GM12878 (cell line): ENCODE data around the gene MEI1. TPM values are rescaled to one million over a fixed set of nuclear protein-coding genes. Genes with fewer than 3 reads are reported as not detected.

ENCODE experiments used
- ATAC-seq: fragments of 200-7000 bp; cut with Tn5 transposase; 3 replicates; pipeline ENCODE4 v1.9.1; 2020; ENCODE audit warnings: mild to moderate bottlenecking, moderate library complexity
- BruUV-seq: library from RNA; stranded (reverse); fragments of 400-500 nt; replicated peaks from 2 replicates; lab custom pipeline; 2021; lab: Mats Ljungman, UMichigan
- CTCF ChIA-PET: fragments of 300-600 bp; sonication (Branson Sonifier 250); formaldehyde crosslinking; extraction: SDS; loops from one replicate; lab custom pipeline; 2021; ENCODE audit warnings: inconsistent platforms; lab: Yijun Ruan, JAX
- POLR2A ChIA-PET: fragments of 350-600 bp; formaldehyde crosslinking; extraction: SDS; loops from one replicate; lab custom pipeline; 2021; ENCODE audit warnings: inconsistent platforms; lab: Charles Lee
- RAD21 ChIA-PET: fragments of 300-600 bp; sonication (Branson Sonifier 250); formaldehyde crosslinking; loops from one replicate; lab custom pipeline; 2023; ENCODE audit warnings: antibody characterized with exemption; ENCODE audit not compliant: unreplicated experiment; lab: Charles Lee
- SMC1A ChIA-PET: fragments of 300-600 bp; sonication (Branson Sonifier 250); formaldehyde crosslinking; loops from one replicate; lab custom pipeline; 2023; ENCODE audit not compliant: unreplicated experiment, uncharacterized antibody; lab: Charles Lee
- DNase-seq: peaks from one replicate; pipeline ENCODE4 v3.0.0-alpha.2; 2011; ENCODE audit warnings: low read depth, low spot score
- FAIRE-seq: peaks from 3 replicates; lab custom pipeline; 2011; peaks lifted over from hg19 to GRCh38; lab: Jason Lieb, UNC
- H2AFZ ChIP-seq: 2 replicates; pipeline ENCODE4 v1.6.0; 2011; ENCODE audit warnings: low read depth, low read length, control low read depth; ENCODE audit not compliant: control insufficient read depth
- H3K27ac ChIP-seq: 2 replicates; pipeline ENCODE4 v1.5.1; 2011; ENCODE audit warnings: control low read depth; ENCODE audit not compliant: control insufficient read depth, insufficient read depth
- H3K27me3 ChIP-seq, 2 experiments: replicated peaks in 1 of 2; 2 replicates each; pipeline versions ENCODE4 v1.6.0 to v1.6.1; 2011; ENCODE audit warnings: low read length in 1 of 2; ENCODE audit not compliant: control insufficient read depth in 2 of 2, insufficient read depth in 2 of 2
- H3K36me3 ChIP-seq, 2 experiments: 2 replicates each; pipeline ENCODE4 v1.5.1; 2011; ENCODE audit warnings: low read length in 1 of 2; ENCODE audit not compliant: control insufficient read depth in 2 of 2, insufficient read depth in 2 of 2
- H3K4me1 ChIP-seq: 2 replicates; pipeline ENCODE4 v1.6.1; 2011; ENCODE audit warnings: mild to moderate bottlenecking, low read length, moderate library complexity, mixed read lengths; ENCODE audit not compliant: control insufficient read depth, insufficient read depth
- H3K4me2 ChIP-seq: 2 replicates; pipeline ENCODE4 v1.6.0; 2011; ENCODE audit warnings: control low read depth; ENCODE audit not compliant: control insufficient read depth, insufficient read depth
- H3K4me3 ChIP-seq: fragments of 200-600 bp; sonication (generic); 2 replicates; pipeline ENCODE4 v1.5.1; 2016
- H3K79me2 ChIP-seq: 2 replicates; pipeline ENCODE4 v1.6.0; 2011; ENCODE audit warnings: low read length; ENCODE audit not compliant: control insufficient read depth, insufficient read depth
- H3K9ac ChIP-seq: 2 replicates; pipeline ENCODE4 v1.8.0; 2011; ENCODE audit warnings: low read length, control low read depth, mixed read lengths; ENCODE audit not compliant: control insufficient read depth, insufficient read depth
- H3K9me3 ChIP-seq: replicated peaks from 3 replicates; pipeline ENCODE4 v1.5.1; 2011; ENCODE audit warnings: mild to moderate bottlenecking, low read length; ENCODE audit not compliant: control insufficient read depth, insufficient read depth
- H4K20me1 ChIP-seq: 2 replicates; pipeline ENCODE4 v1.6.0; 2011; ENCODE audit not compliant: control insufficient read depth, insufficient read depth
- BACH1 ChIP-seq: fragments of 450-650 bp; IDR thresholded peaks from 2 replicates; pipeline ENCODE4 v1.6.1; 2017; ENCODE audit warnings: mild to moderate bottlenecking, borderline replicate concordance
- BRCA1 ChIP-seq: IDR thresholded peaks from 2 replicates; pipeline ENCODE4 v1.6.1; 2011; ENCODE audit warnings: low read depth, low read length, improper control_type of control experiment
- ESRRA ChIP-seq: IDR thresholded peaks from 2 replicates; pipeline ENCODE4 v1.6.1; 2012; ENCODE audit warnings: mild to moderate bottlenecking, low read length, improper control_type of control experiment
- IKZF1 ChIP-seq: fragments of 450-650 bp; conservative IDR thresholded peaks from 2 replicates; pipeline ENCODE4 v1.6.1; 2017; ENCODE audit warnings: antibody characterized with exemption, mild to moderate bottlenecking
- MTA2 ChIP-seq: fragments of 450-650 bp; IDR thresholded peaks from 2 replicates; pipeline ENCODE4 v1.6.1; 2016; ENCODE audit warnings: low read depth, mild to moderate bottlenecking, moderate library complexity
- MYB ChIP-seq: fragments of 150-350 bp; IDR thresholded peaks from 2 replicates; pipeline ENCODE4 v1.6.1; 2014; ENCODE audit warnings: mild to moderate bottlenecking, low read depth, low read length, borderline replicate concordance
- POLR2AphosphoS2 ChIP-seq: IDR thresholded peaks from 2 replicates; pipeline ENCODE4 v1.6.1; 2011; ENCODE audit warnings: low read depth, mild to moderate bottlenecking, low read length, improper control_type of control experiment, moderate library complexity
- POLR2AphosphoS5 ChIP-seq: IDR thresholded peaks from 2 replicates; pipeline ENCODE4 v1.6.1; 2011; ENCODE audit warnings: mild to moderate bottlenecking, low read length, inconsistent platforms
- RBBP5 ChIP-seq: fragments of 200-600 bp; sonication (generic); conservative IDR thresholded peaks from 2 replicates; pipeline ENCODE4 v1.6.1; 2016
- TARDBP ChIP-seq: IDR thresholded peaks from 2 replicates; pipeline ENCODE4 v1.6.1; 2016; ENCODE audit warnings: borderline replicate concordance
- TBL1XR1 ChIP-seq: IDR thresholded peaks from 2 replicates; pipeline ENCODE4 v1.6.1; 2012; ENCODE audit warnings: low read depth, low read length, improper control_type of control experiment
- YY1 ChIP-seq: IDR thresholded peaks from 2 replicates; pipeline ENCODE4 v1.6.1; 2011; ENCODE audit warnings: low read depth, mild to moderate bottlenecking, low read length
- ZNF384 ChIP-seq: IDR thresholded peaks from 2 replicates; pipeline ENCODE4 v1.6.1; 2012; ENCODE audit warnings: low read depth, mild to moderate bottlenecking, low read length, improper control_type of control experiment, borderline replicate concordance
- WGBS: methylation state at CpG from one replicate; pipeline ENCODE4 v1.1.6; 2016; ENCODE audit warnings: low lambda C conversion rate; ENCODE audit not compliant: insufficient replicate concordance, insufficient coverage; ENCODE audit errors: missing lambda C conversion rate; 5-methylcytosine and 5-hydroxymethylcytosine counted together
- in situ Hi-C: fragments of 300-500 bp; cut with MboI; formaldehyde crosslinking; loops from 9 replicates; pipeline ENCODE4 v1.14.3; 2018; ENCODE audit warnings: mixed read lengths
- intact Hi-C: fragments of 100-400 bp; cut with micrococcal nuclease; formaldehyde crosslinking; loops from one replicate; pipeline ENCODE4 v1.14.2; 2022; ENCODE audit not compliant: unreplicated experiment
- polyA plus RNA-seq, 11 experiments: library from polyadenylated mRNA; depleted of rRNA in 4 of 11; unstranded in 6 of 11; stranded (reverse) in 5 of 11; fragments of >200 nt; fragmentation: Nextera tagmentation in 4 of 11; fragmentation: Illumina TruSeq in 1 of 11; extraction: Ambion mirVana in 4 of 11; extraction: Trizol in 1 of 11; gene quantifications; 1 replicate in 1 of 11; 2 replicates in 10 of 11; pipeline versions ENCODE4 v1.2.1 to v1.2.3, GENCODE V29; 2011 to 2016; ENCODE audit warnings: inconsistent platforms in 2 of 11, missing spikeins in 2 of 11, low read depth in 1 of 11
- total RNA-seq, 4 experiments: library from RNA; depleted of rRNA in 3 of 4; stranded (reverse); fragments of >200 nt in 3 of 4; fragmentation: Illumina TruSeq in 1 of 4; extraction: Trizol in 1 of 4; gene quantifications; 2 replicates each; pipeline versions ENCODE4 v1.2.1 to v1.2.3, GENCODE V29; 2013 to 2021
- TF ChIP-seq, protein P1 (sequence below): fragments of 450-650 bp; IDR thresholded peaks from 2 replicates; pipeline ENCODE4 v1.6.1; 2017; ENCODE audit warnings: mild to moderate bottlenecking, moderate library complexity
- TF ChIP-seq, protein P2 (sequence below): IDR thresholded peaks from 2 replicates; pipeline ENCODE4 v1.6.1; 2011; ENCODE audit warnings: low read depth, mild to moderate bottlenecking, low read length, moderate library complexity, borderline replicate concordance; ENCODE audit errors: extremely low read depth
- TF ChIP-seq, protein P3 (sequence below): fragments of 450-650 bp; formaldehyde crosslinking; IDR thresholded peaks from 2 replicates; pipeline ENCODE4 v1.5.0; 2022; ENCODE audit warnings: mild to moderate bottlenecking, missing genetic modification characterization

MEI1 gene
- total and polyA plus RNA-seq, 10 of the 15 experiments (the other 5 are each of a cell fraction or from before 2014, with no cell fraction given), result 27.9 to 48.9 (median 35.8) TPM

DNA sequence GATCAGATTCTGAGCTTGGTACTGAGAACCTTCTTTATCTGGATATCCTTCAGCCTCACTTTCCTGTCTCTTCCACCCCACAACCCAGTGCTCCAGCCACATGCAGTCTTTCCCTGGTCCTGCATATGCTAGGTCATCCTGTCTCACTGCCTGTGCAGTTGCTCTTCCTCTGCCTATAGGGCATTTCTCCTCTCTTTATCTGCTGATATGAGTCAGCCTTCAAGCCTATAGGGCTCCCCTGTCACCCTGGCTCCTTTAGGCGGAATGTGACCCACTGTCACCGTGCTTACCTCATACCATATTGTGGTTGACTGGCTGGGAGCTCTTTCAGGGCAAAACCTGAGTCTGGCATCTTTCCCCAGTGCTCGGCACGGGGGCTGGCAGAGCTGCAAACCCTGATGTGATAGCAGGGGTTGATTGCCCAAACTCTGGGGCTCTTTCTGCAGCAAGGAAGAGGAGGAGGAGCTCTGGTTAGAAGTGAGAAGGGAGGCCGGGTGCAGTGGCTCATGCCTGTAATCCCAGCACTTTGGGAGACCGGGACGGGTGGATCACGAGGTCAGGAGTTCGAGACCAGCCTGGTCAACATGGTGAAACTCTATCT lies 26.3 kb downstream of the MEI1 start (continued):
- TF ChIP-seq, protein P1, sequence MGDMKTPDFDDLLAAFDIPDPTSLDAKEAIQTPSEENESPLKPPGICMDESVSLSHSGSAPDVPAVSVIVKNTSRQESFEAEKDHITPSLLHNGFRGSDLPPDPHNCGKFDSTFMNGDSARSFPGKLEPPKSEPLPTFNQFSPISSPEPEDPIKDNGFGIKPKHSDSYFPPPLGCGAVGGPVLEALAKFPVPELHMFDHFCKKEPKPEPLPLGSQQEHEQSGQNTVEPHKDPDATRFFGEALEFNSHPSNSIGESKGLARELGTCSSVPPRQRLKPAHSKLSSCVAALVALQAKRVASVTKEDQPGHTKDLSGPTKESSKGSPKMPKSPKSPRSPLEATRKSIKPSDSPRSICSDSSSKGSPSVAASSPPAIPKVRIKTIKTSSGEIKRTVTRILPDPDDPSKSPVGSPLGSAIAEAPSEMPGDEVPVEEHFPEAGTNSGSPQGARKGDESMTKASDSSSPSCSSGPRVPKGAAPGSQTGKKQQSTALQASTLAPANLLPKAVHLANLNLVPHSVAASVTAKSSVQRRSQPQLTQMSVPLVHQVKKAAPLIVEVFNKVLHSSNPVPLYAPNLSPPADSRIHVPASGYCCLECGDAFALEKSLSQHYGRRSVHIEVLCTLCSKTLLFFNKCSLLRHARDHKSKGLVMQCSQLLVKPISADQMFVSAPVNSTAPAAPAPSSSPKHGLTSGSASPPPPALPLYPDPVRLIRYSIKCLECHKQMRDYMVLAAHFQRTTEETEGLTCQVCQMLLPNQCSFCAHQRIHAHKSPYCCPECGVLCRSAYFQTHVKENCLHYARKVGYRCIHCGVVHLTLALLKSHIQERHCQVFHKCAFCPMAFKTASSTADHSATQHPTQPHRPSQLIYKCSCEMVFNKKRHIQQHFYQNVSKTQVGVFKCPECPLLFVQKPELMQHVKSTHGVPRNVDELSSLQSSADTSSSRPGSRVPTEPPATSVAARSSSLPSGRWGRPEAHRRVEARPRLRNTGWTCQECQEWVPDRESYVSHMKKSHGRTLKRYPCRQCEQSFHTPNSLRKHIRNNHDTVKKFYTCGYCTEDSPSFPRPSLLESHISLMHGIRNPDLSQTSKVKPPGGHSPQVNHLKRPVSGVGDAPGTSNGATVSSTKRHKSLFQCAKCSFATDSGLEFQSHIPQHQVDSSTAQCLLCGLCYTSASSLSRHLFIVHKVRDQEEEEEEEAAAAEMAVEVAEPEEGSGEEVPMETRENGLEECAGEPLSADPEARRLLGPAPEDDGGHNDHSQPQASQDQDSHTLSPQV, result no peak

DNA sequence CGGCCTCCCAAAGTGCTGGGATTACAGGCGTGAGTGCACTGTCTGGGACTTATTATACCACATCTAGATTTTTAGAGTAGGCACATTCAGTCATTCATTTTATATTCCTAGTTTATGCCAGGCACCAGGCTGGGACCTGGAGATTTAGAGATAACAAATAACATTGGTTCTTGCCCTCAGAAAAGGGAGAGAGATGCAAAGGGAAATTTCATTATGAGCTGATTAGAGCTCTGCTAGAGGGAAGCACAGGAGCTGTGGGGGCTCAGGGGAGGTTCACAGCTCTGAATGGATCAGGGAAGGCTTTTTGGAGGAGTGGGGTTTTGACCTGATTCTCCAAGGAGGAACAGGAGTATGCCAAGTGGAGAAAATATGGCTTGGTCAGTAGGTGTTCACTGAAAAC lies 32.3 kb downstream of the MEI1 start:
- no peaks in the 10 kb centered on the region; the same call in 1 of the 2 replicates for H4K20me1 ChIP-seq
- BruUV-seq, result no TSS peak
- intact Hi-C loops (no loop called here), in situ Hi-C loops (no loop called here)
- RAD21 ChIA-PET, result no interaction called here
- WGBS, result 50% methylated on average over 2 of the region's 2 CpGs
- no peaks in the 10 kb centered on the region for H3K79me2 ChIP-seq
- no peak for ATAC-seq
- SMC1A ChIA-PET, result interaction anchor here (1.2 kb wide), 1 partner anchor 69 kb away, joined by 6 read pairs; the partner anchor contains the start of gene CCDC134
- POLR2A ChIA-PET, result no interaction called here
- H3K27ac ChIP-seq, result no peak overlapping the region
- no peak for TF ChIP-seq ESRRA
- TF ChIP-seq MTA2, result no peak
- TF ChIP-seq YY1, result no peak
- TF ChIP-seq, protein P2, sequence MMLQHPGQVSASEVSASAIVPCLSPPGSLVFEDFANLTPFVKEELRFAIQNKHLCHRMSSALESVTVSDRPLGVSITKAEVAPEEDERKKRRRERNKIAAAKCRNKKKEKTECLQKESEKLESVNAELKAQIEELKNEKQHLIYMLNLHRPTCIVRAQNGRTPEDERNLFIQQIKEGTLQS, result no peak
- no peak for TF ChIP-seq ZNF384
- TF ChIP-seq POLR2AphosphoS5, result no peak
- no peak for TF ChIP-seq RBBP5
- no peak for TF ChIP-seq MYB
- no peak for TF ChIP-seq IKZF1
- TF ChIP-seq TBL1XR1, result no peak
- TF ChIP-seq BRCA1, result no peak
- no peak for TF ChIP-seq POLR2AphosphoS2
- no peak for TF ChIP-seq TARDBP
- TF ChIP-seq, protein P3, sequence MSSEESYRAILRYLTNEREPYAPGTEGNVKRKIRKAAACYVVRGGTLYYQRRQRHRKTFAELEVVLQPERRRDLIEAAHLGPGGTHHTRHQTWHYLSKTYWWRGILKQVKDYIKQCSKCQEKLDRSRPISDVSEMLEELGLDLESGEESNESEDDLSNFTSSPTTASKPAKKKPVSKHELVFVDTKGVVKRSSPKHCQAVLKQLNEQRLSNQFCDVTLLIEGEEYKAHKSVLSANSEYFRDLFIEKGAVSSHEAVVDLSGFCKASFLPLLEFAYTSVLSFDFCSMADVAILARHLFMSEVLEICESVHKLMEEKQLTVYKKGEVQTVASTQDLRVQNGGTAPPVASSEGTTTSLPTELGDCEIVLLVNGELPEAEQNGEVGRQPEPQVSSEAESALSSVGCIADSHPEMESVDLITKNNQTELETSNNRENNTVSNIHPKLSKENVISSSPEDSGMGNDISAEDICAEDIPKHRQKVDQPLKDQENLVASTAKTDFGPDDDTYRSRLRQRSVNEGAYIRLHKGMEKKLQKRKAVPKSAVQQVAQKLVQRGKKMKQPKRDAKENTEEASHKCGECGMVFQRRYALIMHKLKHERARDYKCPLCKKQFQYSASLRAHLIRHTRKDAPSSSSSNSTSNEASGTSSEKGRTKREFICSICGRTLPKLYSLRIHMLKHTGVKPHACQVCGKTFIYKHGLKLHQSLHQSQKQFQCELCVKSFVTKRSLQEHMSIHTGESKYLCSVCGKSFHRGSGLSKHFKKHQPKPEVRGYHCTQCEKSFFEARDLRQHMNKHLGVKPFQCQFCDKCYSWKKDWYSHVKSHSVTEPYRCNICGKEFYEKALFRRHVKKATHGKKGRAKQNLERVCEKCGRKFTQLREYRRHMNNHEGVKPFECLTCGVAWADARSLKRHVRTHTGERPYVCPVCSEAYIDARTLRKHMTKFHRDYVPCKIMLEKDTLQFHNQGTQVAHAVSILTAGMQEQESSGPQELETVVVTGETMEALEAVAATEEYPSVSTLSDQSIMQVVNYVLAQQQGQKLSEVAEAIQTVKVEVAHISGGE (CRISPR knock-in tag), result no peak
- TF ChIP-seq BACH1, result no peak
- no peak overlapping the region for H3K4me3 ChIP-seq
- no peaks in the 10 kb centered on the region for H3K27me3 ChIP-seq
- CTCF ChIA-PET, result no interaction called here
- no peak overlapping the region for H3K9ac ChIP-seq
- FAIRE-seq, result no peak
- no peak for DNase-seq
- no peak overlapping the region for H3K4me2 ChIP-seq
- peaks cover 4% of the 10 kb centered on the region; the same call in 1 of the 2 replicates for H3K4me1 ChIP-seq
- no peaks in the 10 kb centered on the region for H3K9me3 ChIP-seq
- H2AFZ ChIP-seq, result no peak overlapping the region
- no peaks in the 10 kb centered on the region for H3K36me3 ChIP-seq
